Endothelial cell (in vitro differentiated cells): ENCODE results near the gene RNASE9. TPM values are rescaled to one million over a fixed set of nuclear protein-coding genes. Genes with fewer than 3 reads are reported as not detected.

Source experiments
- DNase-seq: peaks from one replicate; pipeline ENCODE4 v3.0.0; 2021; ENCODE audit warnings: low spot score
- H3K27ac Mint-ChIP-seq: one replicate; pipeline ENCODE4 v1.8.0; 2021; ENCODE audit warnings: mixed read lengths, inconsistent platforms; ENCODE audit not compliant: unreplicated experiment
- H3K27me3 Mint-ChIP-seq: one replicate; pipeline ENCODE4 v1.8.0; 2021; ENCODE audit warnings: mild to moderate bottlenecking, moderate library complexity, mixed read lengths, inconsistent platforms; ENCODE audit not compliant: unreplicated experiment
- H3K36me3 Mint-ChIP-seq: one replicate; pipeline ENCODE4 v1.8.0; 2021; ENCODE audit warnings: mild to moderate bottlenecking, low read depth, mixed read lengths, inconsistent platforms; ENCODE audit not compliant: unreplicated experiment
- H3K4me1 Mint-ChIP-seq: one replicate; pipeline ENCODE4 v1.8.0; 2021; ENCODE audit warnings: mild to moderate bottlenecking, mixed read lengths, inconsistent platforms; ENCODE audit not compliant: unreplicated experiment
- H3K4me3 Mint-ChIP-seq: one replicate; pipeline ENCODE4 v1.8.0; 2021; ENCODE audit warnings: mild to moderate bottlenecking, mixed read lengths, inconsistent platforms; ENCODE audit not compliant: unreplicated experiment
- H3K9me3 Mint-ChIP-seq: one replicate; pipeline ENCODE4 v1.8.0; 2021; ENCODE audit warnings: mixed read lengths, inconsistent platforms; ENCODE audit not compliant: unreplicated experiment
- CTCF ChIP-seq: fragments of 200-600 bp; sonication (generic); IDR thresholded peaks from one replicate; pipeline ENCODE4 v1.5.0; 2021; ENCODE audit warnings: antibody characterized with exemption; ENCODE audit not compliant: unreplicated experiment
- total RNA-seq: library from RNA; stranded (reverse); fragmentation: NEBNext Ultra II Directional; extraction: Animal tissue kit (Norgen Biotek cat#: 25700); gene quantifications from one replicate; pipeline ENCODE4 v1.2.1, GENCODE V29; 2021; ENCODE audit not compliant: unreplicated experiment

RNASE9 gene
- total RNA-seq, 1 donor from 2014 or later = not detected

- Mint-ChIP-seq H3K4me3 (no peak overlapping the region), H3K9me3 (no peaks in the 10 kb centered on the region), H3K27ac (no peak overlapping the region), H3K27me3 (peaks cover 3% of the 10 kb centered on the region), H3K36me3 (no peaks in the 10 kb centered on the region), H3K4me1 (peaks cover 11% of the 10 kb centered on the region)
- DNase-seq = no peak
- no peak for TF ChIP-seq CTCF
Observed at GRCh38 chr14:20524027-20524426, 36.8 kb downstream of the RNASE9 start.

GRCh38 chr14:20522332-20522731, 38.5 kb downstream of the RNASE9 start:
- TF ChIP-seq CTCF = no peak

GRCh38 chr14:20516921-20517320, 43.9 kb downstream of the RNASE9 start:
- TF ChIP-seq CTCF = no peak
- peak overlapping the region; percentile 78 for H3K27ac Mint-ChIP-seq
- no peak overlapping the region for H3K4me3 Mint-ChIP-seq
- no peaks in the 10 kb centered on the region for H3K36me3 Mint-ChIP-seq
- DNase-seq = no peak
- H3K9me3 Mint-ChIP-seq = no peaks in the 10 kb centered on the region
- H3K27me3 Mint-ChIP-seq = peaks cover 2% of the 10 kb centered on the region
- peaks cover 21% of the 10 kb centered on the region for H3K4me1 Mint-ChIP-seq

More at GRCh38 chr14:20522332-20522731, 38.5 kb downstream of the RNASE9 start:
- Mint-ChIP-seq H3K36me3 (no peaks in the 10 kb centered on the region), H3K4me1 (peaks cover 1% of the 10 kb centered on the region), H3K9me3 (no peaks in the 10 kb centered on the region), H3K27me3 (no peaks in the 10 kb centered on the region), H3K4me3 (no peak overlapping the region), H3K27ac (no peak overlapping the region)
- DNase-seq = no peak

GRCh38 chr14:20515846-20516245, 45.0 kb downstream of the RNASE9 start:
- Mint-ChIP-seq H3K27me3 (peaks cover 2% of the 10 kb centered on the region), H3K27ac (no peak overlapping the region), H3K9me3 (no peaks in the 10 kb centered on the region), H3K36me3 (peaks cover 5% of the 10 kb centered on the region), H3K4me3 (no peak overlapping the region), H3K4me1 (peaks cover 29% of the 10 kb centered on the region)
- TF ChIP-seq CTCF = no peak
- DNase-seq = no peak

- Mint-ChIP-seq H3K4me1 (peaks cover 29% of the 10 kb centered on the region), H3K27ac (peak overlapping the region; percentile 10), H3K9me3 (peaks cover 7% of the 10 kb centered on the region), H3K4me3 (no peak overlapping the region), H3K36me3 (peaks cover 17% of the 10 kb centered on the region), H3K27me3 (peaks cover 10% of the 10 kb centered on the region)
- no peak for DNase-seq
- no peak for TF ChIP-seq CTCF
Observed at GRCh38 chr14:20512177-20512905, 48.5 kb downstream of the RNASE9 start.
